ENCODE data around the gene NPHP4. TPM values are rescaled to one million over a fixed set of nuclear protein-coding genes. Genes with fewer than 3 reads are reported as not detected.
"Not testable (repeated sequence)": the region's sequence is repeated elsewhere in the genome, so short reads cannot be mapped to it uniquely, and the experiment has no call there.

NPHP4 gene
- total RNA-seq, 4 donors from 2014 or later: 13.7 to 29.3 (median 18.6) TPM

- no peak for DNase-seq (ENCODE audit: low spot score)
- ATAC-seq (ENCODE audit: low FRiP score): no peak
- TF ChIP-seq CTCF (IDR thresholded peaks at IDR 0.05): no peak
Observed at GRCh38 chr1:5901150-5901549, 91.1 kb downstream of the NPHP4 start.

- no peak for TF ChIP-seq CTCF (IDR thresholded peaks at IDR 0.05)
- DNase-seq (ENCODE audit: low spot score): no peak
- no peak for ATAC-seq (ENCODE audit: low FRiP score)
Observed at GRCh38 chr1:5898266-5898665, 94.0 kb downstream of the NPHP4 start.

- no peak for TF ChIP-seq CTCF (IDR thresholded peaks at IDR 0.05)
- no peak for ATAC-seq (ENCODE audit: low FRiP score)
- no peak for DNase-seq (ENCODE audit: low spot score)
Observed at GRCh38 chr1:5896706-5897660, 95.2 kb downstream of the NPHP4 start.

- TF ChIP-seq CTCF (IDR thresholded peaks at IDR 0.05): no peak
- DNase-seq (ENCODE audit: low spot score) (no peak), ATAC-seq (ENCODE audit: low FRiP score) (no peak)
Observed at GRCh38 chr1:5895446-5896406, 96.5 kb downstream of the NPHP4 start.

GRCh38 chr1:5893699-5894278 is 98.4 kb downstream of the NPHP4 start:
- not testable (repeated sequence) for ATAC-seq (ENCODE audit: low FRiP score); DNase-seq (ENCODE audit: low spot score)

GRCh38 chr1:5892329-5892728 is 99.9 kb downstream of the NPHP4 start:
- no peak for ATAC-seq (ENCODE audit: low FRiP score)
- DNase-seq (ENCODE audit: low spot score): no peak
- no peak for TF ChIP-seq CTCF (IDR thresholded peaks at IDR 0.05)

GRCh38 chr1:5891736-5892135 is 100.5 kb downstream of the NPHP4 start:
- DNase-seq (ENCODE audit: low spot score): no peak
- TF ChIP-seq CTCF (IDR thresholded peaks at IDR 0.05): no peak
- no peak for ATAC-seq (ENCODE audit: low FRiP score)

Measured in omental fat pad (tissue), 4 donors.